Panc1 (cell line): ENCODE data around the gene MAML1. TPM values are rescaled to one million over a fixed set of nuclear protein-coding genes. Genes with fewer than 3 reads are reported as not detected.

Experiments used
- ATAC-seq: fragments of 200-7000 bp; cut with Tn5 transposase; 2 replicates; pipeline ENCODE4 v1.9.1; 2020; ENCODE audit warnings: mild to moderate bottlenecking, moderate library complexity
- BruUV-seq: library from RNA; stranded (reverse); fragments of 400-500 nt; replicated peaks from 2 replicates; lab custom pipeline; 2021; lab: Mats Ljungman, UMichigan
- CTCF ChIA-PET: fragments of 300-600 bp; sonication (Branson Sonifier 250); formaldehyde crosslinking; loops from one replicate; lab custom pipeline; 2022; ENCODE audit warnings: antibody characterized with exemption; lab: Charles Lee
- POLR2A ChIA-PET: fragments of 300-600 bp; sonication (Branson Sonifier 250); formaldehyde crosslinking; loops from one replicate; lab custom pipeline; 2022; ENCODE audit warnings: antibody characterized with exemption; lab: Charles Lee
- DNase-seq: peaks from one replicate; pipeline ENCODE4 v3.0.0-alpha.2; 2010; ENCODE audit warnings: low read depth, low spot score
- H3K27ac ChIP-seq: 2 replicates; pipeline ENCODE4 v1.5.1; 2011; ENCODE audit warnings: mild to moderate bottlenecking, low read length, inconsistent platforms
- H3K27me3 ChIP-seq: fragments of 200-500 bp; sonication (Bioruptor generic); 2 replicates; pipeline ENCODE4 v1.6.0; 2014; ENCODE audit warnings: low read length, inconsistent platforms; ENCODE audit not compliant: control insufficient read depth, insufficient read depth
- H3K36me3 ChIP-seq: fragments of 200-500 bp; sonication (Bioruptor generic); 2 replicates; pipeline ENCODE4 v1.5.1; 2014; ENCODE audit warnings: inconsistent platforms, mild to moderate bottlenecking, low read length, moderate library complexity; ENCODE audit not compliant: control insufficient read depth, insufficient read depth
- H3K4me1 ChIP-seq: 2 replicates; pipeline ENCODE4 v1.5.1; 2011; ENCODE audit warnings: inconsistent platforms, mild to moderate bottlenecking, low read length, moderate library complexity; ENCODE audit not compliant: control insufficient read depth, insufficient read depth
- H3K4me3 ChIP-seq, 2 experiments: 2 replicates each; pipeline ENCODE4 v1.5.1; 2011 to 2012; ENCODE audit warnings: low read depth in 2 of 2, low read length in 2 of 2, mild to moderate bottlenecking in 2 of 2, inconsistent platforms in 1 of 2, moderate library complexity in 1 of 2
- H3K9me3 ChIP-seq: fragments of 200-500 bp; sonication (Bioruptor generic); 2 replicates; pipeline ENCODE4 v1.5.1; 2014; ENCODE audit warnings: low read depth, mild to moderate bottlenecking, inconsistent platforms, low read length, moderate library complexity; ENCODE audit not compliant: control insufficient read depth, insufficient read depth
- CTCF ChIP-seq: fragments of 450-650 bp; IDR thresholded peaks from 2 replicates; pipeline ENCODE4 v1.5.1; 2017; ENCODE audit warnings: mild to moderate bottlenecking
- POLR2AphosphoS5 ChIP-seq: IDR thresholded peaks from 2 replicates; pipeline ENCODE4 v1.6.1; 2012; ENCODE audit warnings: mild to moderate bottlenecking, low read depth, low read length, moderate library complexity
- SIN3A ChIP-seq: IDR thresholded peaks from 2 replicates; pipeline ENCODE4 v1.6.1; 2012; ENCODE audit warnings: low read depth, mild to moderate bottlenecking, low read length, moderate library complexity, borderline replicate concordance; ENCODE audit not compliant: insufficient read depth
- TCF7L2 ChIP-seq: IDR thresholded peaks from 2 replicates; pipeline ENCODE4 v1.6.1; 2011; ENCODE audit warnings: mild to moderate bottlenecking, low read depth, low read length, inconsistent platforms
- in situ Hi-C: cut with HindIII; loops from 2 replicates; pipeline ENCODE4 v1.10.0; 2016; ENCODE audit warnings: low sequenced_read_pairs, low pct_unique_long_range_greater_than_20kb
- intact Hi-C: fragments of 100-400 bp; cut with micrococcal nuclease; formaldehyde crosslinking; loops from one replicate; pipeline ENCODE4 v1.10.0; 2022; ENCODE audit not compliant: unreplicated experiment
- total RNA-seq: library from RNA; stranded (reverse); gene quantifications from one replicate; pipeline ENCODE4 v1.2.1, GENCODE V29; 2021; ENCODE audit not compliant: unreplicated experiment
- TF ChIP-seq, protein P1 (sequence below), 2 experiments: IDR thresholded peaks; 2 replicates each; pipeline ENCODE4 v1.6.1; 2011 to 2012; ENCODE audit warnings: low read depth in 2 of 2, control low read depth in 1 of 2, low read length in 1 of 2, mild to moderate bottlenecking in 1 of 2, moderate library complexity in 1 of 2; ENCODE audit not compliant: insufficient read depth in 1 of 2

The MAML1 gene
- total RNA-seq, 1 experiment from 2014 or later, result 31.3 TPM

- H3K36me3 ChIP-seq, result no peaks in the 10 kb centered on the region; the same call in 1 of the 2 replicates
- ChIA-PET CTCF (no interaction called here), POLR2A (no interaction called here)
- in situ Hi-C loops, result no loop called here
- H3K4me1 ChIP-seq, result peaks cover 17% of the 10 kb centered on the region
- no TSS peak for BruUV-seq
- no peak overlapping the region for H3K4me3 ChIP-seq
- H3K9me3 ChIP-seq, result no peaks in the 10 kb centered on the region
- TF ChIP-seq POLR2AphosphoS5 (no peak), CTCF (no peak), TCF7L2 (no peak), SIN3A (no peak)
- TF ChIP-seq, protein P1, sequence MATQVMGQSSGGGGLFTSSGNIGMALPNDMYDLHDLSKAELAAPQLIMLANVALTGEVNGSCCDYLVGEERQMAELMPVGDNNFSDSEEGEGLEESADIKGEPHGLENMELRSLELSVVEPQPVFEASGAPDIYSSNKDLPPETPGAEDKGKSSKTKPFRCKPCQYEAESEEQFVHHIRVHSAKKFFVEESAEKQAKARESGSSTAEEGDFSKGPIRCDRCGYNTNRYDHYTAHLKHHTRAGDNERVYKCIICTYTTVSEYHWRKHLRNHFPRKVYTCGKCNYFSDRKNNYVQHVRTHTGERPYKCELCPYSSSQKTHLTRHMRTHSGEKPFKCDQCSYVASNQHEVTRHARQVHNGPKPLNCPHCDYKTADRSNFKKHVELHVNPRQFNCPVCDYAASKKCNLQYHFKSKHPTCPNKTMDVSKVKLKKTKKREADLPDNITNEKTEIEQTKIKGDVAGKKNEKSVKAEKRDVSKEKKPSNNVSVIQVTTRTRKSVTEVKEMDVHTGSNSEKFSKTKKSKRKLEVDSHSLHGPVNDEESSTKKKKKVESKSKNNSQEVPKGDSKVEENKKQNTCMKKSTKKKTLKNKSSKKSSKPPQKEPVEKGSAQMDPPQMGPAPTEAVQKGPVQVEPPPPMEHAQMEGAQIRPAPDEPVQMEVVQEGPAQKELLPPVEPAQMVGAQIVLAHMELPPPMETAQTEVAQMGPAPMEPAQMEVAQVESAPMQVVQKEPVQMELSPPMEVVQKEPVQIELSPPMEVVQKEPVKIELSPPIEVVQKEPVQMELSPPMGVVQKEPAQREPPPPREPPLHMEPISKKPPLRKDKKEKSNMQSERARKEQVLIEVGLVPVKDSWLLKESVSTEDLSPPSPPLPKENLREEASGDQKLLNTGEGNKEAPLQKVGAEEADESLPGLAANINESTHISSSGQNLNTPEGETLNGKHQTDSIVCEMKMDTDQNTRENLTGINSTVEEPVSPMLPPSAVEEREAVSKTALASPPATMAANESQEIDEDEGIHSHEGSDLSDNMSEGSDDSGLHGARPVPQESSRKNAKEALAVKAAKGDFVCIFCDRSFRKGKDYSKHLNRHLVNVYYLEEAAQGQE (IDR thresholded peaks at IDR 0.05; ENCODE audit: insufficient read depth in 1 of 2, low read depth in 2 of 2, low read length in 1 of 2), result no peak
- no peak for ATAC-seq
- no peak for DNase-seq
- H3K27ac ChIP-seq, result peak overlapping the region; percentile 15; the same call in 1 of the 2 replicates
- H3K27me3 ChIP-seq, result no peaks in the 10 kb centered on the region
- intact Hi-C loops, result no loop called here
Observed at GRCh38 chr5:179814090-179814489, 81.5 kb downstream of the MAML1 start.

GRCh38 chr5:179815491-179816249, 83.0 kb downstream of the MAML1 start:
- in situ Hi-C loops, result no loop called here
- Histone ChIP-seq H3K4me1 (peaks cover 31% of the 10 kb centered on the region), H3K27me3 (no peaks in the 10 kb centered on the region), H3K9me3 (no peaks in the 10 kb centered on the region), H3K4me3 (no peak overlapping the region), H3K36me3 (no peaks in the 10 kb centered on the region; the same call in 1 of the 2 replicates), H3K27ac (no peak overlapping the region)
- CTCF ChIA-PET, result interaction anchor here (0.5 kb wide), 1 partner anchor 26 kb away, joined by 5 read pairs; no protein-coding TSS in a partner anchor
- DNase-seq, result no peak
- TF ChIP-seq SIN3A (no peak), POLR2AphosphoS5 (no peak; the same call in 1 of the 2 replicates), TCF7L2 (no peak), CTCF (no peak)
- TF ChIP-seq, protein P1 (IDR thresholded peaks at IDR 0.05; ENCODE audit: insufficient read depth in 1 of 2, low read depth in 2 of 2, low read length in 1 of 2), result no peak
- no peak for ATAC-seq
- no TSS peak for BruUV-seq
- POLR2A ChIA-PET, result no interaction called here
- intact Hi-C loops, result no loop called here
